GM18511 (cell line): ENCODE data around the gene PSMC3IP.
"Not testable (repeated sequence)": the region's sequence is repeated elsewhere in the genome, so short reads cannot be mapped to it uniquely, and the experiment has no call there.

ENCODE experiments used
- ATAC-seq: cut with Tn5 transposase; IDR thresholded peaks from one replicate; pipeline ENCODE4 v1.9.1; 2021; ENCODE audit warnings: mild to moderate bottlenecking, moderate library complexity; ENCODE audit not compliant: unreplicated experiment

Gene PSMC3IP

DNA sequence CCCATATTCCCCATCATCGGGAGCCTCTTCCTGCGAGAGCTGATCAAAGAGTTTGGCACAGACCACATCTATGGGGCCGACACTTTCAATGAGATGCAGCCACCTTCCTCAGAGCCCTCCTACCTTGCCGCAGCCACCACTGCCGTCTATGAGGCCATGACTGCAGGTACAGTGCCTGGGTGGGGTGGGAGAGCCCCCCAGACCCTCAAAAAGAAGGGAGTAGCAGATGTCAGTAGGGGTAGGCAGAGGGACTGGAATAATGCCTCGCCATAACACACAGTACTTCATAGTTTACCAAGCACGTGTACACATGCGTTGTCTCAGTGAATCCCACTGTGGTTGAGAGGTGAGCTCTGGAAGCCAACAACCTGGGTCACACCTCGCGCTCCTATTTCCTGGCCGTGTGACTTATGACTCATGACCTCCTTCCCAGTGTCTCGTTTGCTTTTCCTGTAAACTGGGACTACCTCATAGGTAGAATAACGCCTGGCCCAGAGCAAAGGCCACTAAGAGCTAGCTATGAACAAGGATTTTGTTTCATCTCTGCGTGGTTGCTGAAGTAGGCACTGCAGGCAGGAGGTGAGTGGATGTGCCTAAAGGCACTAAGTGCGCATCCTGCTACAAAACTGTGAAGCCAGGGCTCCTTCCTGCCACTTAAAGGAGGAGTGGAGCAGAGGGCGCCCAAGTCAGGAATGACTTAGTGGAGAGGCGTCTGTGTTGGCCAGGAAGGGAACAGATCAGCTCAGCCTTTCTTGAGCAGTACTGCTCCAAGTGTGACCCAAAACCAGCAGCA is 36.3 kb downstream of the PSMC3IP start:
- no peak for ATAC-seq

DNA sequence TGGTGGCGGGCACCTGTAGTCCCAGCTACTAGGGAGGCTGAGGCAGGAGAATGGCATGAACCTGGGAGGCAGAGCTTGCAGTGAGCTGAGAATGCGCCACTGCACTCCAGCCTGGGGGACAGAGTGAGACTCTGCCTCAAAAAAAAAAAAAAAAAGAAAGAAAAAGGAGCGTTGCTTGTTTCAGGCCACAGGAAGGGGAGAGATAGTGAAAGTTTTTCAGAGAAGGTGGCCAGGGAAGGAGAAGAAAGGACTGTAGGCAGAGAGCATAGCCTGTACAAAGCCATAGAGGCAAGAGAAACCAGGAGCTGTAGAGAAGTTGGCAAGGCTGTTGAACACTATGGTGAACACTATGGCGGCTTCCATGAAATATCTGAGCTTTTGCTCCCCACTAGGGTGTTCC is 37.0 kb downstream of the PSMC3IP start:
- not testable (repeated sequence) for ATAC-seq

DNA sequence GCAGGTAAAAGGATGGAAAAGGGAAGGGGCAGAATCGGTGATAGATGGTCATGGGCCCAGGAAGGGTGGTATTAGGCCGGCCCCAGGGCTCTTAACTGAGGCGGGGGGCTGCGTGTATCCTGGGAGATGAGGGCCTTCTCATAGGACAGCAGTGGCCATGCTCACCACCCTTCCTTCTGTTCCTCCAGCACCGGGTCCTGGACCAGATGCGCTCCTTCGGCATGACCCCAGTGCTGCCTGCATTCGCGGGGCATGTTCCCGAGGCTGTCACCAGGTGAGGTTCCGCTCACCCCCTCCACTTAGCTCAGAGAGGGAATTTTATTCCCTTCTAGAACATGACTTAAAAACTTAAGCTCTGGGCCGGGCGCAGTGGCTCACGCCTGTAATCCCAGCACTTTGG is 39.0 kb downstream of the PSMC3IP start:
- ATAC-seq: no peak

DNA sequence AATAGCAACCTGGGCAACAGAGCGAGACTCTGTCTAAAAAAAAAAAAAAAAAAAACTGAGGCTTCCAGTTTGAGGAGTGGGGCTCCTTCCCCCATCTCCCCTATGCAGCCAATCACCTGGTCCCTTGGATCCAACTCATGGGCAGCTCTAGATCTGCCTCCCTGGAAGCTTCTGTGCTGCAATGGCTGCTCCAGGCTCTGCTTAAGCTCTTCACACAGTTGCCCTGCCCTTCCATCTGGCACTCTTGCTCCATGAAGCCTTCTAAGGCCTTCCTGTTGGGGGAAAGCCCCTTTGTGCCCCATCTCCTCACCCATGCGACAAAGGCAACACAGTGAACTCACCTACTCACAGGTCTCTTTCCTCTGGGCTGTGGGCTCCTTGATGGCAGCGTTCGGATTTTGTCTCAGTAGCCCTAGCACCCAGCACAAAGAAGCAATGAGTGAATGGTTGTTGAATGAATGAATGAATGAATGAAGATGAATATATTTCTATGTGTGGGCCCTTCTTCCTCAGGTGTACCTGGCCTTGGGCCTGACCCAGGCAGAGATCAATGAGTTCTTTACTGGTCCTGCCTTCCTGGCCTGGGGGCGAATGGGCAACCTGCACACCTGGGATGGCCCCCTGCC is 39.6 kb downstream of the PSMC3IP start:
- ATAC-seq: no peak

DNA sequence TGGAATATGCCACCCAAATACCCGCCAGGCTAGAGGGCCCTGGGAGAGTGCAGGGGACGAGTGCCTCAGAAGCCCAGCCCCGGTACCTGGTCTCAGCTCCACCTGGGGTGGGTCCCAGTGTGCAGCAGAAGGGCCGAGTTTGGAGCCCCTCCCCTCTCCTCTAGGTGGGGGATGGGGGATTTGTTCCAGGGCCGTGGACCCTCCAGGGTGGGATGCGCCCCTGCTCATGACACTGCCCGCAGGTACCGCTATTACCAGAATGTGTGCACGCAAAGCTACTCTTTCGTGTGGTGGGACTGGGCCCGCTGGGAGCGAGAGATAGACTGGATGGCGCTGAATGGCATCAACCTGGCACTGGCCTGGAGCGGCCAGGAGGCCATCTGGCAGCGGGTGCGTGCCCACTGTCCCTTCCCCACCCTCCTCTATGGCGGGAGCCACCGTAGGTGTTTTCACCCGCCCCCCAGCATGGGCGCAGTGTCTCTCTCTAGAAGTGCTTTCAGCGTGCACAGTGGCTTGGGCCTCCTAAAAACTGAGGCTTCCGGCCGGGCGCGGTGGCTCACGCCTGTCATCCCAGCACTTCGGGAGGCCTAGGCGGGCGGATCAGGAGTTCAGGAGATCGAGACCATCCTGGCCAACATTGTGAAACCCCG is 40.2 kb downstream of the PSMC3IP start:
- no peak for ATAC-seq

DNA sequence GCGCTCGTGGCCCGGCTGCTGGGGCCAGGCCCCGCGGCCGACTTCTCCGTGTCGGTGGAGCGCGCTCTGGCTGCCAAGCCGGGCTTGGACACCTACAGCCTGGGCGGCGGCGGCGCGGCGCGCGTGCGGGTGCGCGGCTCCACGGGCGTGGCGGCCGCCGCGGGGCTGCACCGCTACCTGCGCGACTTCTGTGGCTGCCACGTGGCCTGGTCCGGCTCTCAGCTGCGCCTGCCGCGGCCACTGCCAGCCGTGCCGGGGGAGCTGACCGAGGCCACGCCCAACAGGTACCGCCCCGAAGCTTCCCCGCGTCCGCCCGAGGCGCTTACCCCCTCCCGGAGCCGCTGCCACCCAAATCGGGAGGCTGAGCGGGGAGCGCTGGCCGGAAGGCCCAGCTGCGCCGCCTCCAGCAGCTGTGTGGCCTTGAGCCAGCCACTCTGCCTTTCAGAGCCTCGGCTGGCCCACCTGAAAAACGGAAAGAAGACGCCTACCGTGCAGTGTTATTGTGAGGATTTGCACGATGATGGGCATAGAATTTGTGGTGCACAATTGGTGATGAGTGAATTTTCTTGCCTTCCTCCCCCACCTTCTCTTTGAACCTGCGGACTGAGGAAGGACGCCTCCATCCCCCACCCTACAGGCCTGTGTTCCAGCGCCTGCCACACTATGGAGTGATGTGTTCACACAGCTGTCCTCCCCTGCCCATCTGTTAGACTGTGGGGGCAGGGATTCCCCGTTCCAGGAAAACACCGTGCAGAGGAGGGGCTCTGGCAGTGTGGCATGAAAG is 41.0 kb downstream of the PSMC3IP start:
- peak; percentile 78 for ATAC-seq

DNA sequence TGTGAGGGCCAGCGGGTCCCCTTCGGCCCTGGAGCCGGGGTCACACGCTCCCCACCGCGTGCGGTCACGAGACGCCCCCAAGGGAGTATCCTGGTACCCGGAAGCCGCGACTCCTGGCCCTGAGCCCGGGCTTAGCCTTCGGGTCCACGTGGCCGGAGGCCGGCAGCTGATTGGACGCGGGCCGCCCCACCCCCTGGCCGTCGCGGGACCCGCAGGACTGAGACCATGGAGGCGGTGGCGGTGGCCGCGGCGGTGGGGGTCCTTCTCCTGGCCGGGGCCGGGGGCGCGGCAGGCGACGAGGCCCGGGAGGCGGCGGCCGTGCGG is 41.5 kb downstream of the PSMC3IP start, which contains the start of gene NAGLU:
TSS of gene NAGLU (plus strand) at position 194 of the 324 bp plus-strand sequence. CDS start at position 226, 32 bp downstream.
- peak; percentile 84 for ATAC-seq

DNA sequence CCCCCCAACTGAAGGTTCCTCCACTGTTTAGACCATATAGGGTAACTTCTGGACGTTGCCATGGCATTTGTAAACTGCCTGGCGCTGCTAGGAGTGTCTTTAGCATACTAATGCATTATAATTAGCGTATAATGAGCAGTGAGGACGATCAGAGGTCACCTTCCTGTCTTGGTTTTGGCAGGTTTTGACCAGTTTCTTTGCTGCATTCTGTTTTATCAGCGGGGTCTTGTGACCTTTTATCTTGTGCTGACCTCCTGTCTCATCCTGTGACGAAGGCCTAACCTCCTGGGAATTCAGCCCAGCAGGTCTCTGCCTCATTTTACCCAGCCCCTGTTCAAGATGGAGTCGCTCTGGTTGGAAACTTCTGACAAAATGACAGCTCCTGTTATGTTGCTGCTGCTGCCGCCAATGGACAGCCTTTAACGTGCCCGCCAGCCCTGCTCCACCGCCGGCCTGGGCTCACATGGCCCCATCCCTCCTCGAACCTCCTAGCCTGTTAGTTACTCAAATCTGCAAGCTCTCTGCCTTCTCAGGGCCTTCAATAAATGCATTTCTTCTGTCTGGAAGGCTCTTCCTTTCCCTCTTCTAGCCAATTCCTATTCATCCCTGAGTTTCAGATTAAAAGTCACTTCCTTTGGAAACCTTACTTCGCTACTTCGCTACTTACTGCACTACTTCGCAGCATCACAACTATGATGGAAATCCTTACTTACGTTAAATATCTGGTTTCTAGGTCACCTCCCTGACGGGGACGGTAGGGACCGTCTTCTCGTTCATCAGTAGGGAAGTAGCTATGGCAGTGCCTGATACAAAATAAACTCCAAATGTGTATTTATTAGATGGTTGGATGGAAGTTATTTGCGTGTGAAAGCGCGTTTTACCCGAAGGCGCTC is 42.1 kb downstream of the PSMC3IP start:
- peak; percentile 12 for ATAC-seq

DNA sequence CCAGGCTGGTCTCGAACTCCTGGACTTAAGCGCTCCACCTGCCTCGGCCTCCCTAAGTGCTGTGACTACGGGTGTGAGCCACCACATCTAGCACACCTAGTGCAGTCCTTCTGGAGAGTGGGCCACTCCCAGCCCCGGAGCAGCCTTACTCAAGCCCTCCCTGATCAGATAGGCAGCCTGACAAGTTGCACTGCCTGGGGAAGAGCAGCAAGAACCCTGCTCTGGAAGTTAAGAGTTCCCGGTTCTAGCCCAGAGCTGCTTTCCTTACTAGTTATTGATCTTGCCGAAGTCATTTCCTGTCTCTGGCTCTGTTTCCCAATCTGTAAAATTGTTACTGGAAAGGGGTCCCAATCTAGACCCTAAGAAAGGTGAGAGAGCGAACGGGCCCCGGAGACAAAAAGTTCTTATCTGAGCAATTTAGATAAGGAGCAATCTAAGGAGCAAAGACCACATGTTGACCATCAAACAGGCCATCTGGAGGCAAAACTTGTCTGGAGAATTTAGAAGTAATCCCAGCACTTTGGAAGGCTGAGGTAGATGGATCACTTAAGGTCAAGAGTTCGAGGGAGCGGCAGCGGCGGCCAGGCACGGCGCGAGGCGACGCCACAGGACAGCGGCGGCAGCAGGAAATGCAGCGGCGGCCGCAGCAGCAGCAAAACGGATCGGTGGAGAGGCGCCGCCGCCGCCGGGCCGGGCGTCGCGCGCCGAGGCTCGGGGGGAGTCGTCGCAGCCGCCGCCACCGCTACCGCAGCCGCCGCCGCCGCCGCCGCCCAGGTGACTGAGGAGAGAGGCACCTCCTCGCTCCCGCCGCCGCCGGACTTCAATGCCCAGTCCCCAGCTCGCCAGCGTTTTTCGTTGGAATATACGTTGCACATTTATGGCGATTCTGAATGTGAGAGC is 45.8 kb downstream of the PSMC3IP start:
- no peak for ATAC-seq

DNA sequence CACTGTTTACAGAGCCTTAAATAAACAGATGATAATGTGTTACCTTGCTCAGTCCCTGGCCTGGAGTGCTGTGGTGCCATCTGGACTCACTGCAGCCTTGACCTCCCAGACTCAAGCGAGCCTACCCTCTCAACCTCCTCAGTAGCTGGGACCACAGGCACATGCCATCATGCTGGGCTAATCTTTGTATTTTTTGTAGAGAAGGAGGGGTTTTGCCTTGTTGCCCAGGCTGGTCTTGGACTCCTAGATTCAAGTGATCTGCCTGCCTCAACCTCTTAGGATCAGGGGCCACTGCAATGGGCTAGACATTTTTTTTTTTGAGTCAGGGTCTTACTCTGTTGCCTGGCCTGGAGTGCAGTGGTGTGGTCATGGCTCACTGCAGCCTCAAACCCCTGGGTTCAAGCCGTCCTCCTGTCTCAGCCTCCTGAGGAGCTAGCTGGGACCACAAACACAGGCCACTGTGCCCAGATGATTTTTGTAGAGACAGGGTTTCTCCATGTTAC is 46.5 kb downstream of the PSMC3IP start:
- no peak for ATAC-seq

DNA sequence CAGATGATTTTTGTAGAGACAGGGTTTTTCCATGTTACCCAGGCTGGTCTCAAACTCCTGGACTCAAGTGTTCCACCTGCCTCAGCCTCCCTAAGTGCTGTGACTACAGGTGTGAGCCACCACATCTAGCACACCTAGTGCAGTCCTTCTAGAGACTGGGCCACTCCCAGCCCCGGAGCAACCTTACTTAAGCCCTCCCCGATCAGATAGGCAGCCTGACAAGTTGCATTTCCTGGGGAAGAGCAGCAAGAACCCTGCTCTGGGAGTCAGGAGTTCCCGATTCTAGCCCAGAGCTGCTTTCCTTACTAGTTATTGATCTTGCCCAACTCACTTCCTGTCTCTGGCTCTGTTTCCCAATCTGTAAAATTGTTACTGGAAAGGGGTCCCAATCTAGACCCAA is 48.5 kb downstream of the PSMC3IP start:
- ATAC-seq: no peak

DNA sequence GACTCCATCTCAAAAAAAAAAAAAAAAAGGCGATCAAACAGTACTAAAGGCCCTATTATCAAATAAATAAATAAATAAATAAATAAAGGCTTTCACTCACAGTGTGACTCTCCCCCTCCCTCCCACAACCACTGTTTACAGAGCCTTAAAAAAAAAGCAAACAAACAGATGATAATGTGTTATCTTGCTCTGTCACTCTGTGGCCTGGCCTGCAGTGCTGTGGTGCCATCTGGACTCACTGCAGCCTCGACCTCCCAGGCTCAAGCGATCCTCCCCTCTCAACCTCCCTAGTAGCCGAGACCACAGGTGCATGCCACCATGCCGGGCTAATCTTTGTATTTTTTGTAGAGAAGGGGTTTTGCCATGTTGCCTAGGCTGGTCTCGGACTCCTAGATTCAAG is 49.6 kb downstream of the PSMC3IP start:
- no peak for ATAC-seq

DNA sequence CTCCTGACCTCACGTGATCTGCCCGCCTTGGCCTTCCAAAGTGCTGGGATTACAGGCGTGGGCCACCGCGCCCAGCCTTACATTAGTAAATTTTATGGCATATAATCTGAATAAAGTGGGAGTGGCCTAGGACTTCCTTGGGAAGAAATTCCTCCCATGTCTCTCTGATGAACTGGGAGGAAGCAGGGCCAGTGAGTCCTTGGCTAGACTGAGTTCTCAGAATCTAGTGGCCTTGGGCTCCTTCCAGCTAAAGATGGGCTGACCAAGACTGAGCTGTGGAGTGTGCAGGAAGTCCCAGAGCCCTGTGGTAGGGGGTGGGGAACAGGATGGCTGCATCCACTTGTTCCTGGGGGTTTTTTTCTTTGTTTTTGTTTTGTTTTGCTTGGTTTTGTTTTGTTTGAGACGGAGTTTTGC is 51.5 kb downstream of the PSMC3IP start:
- ATAC-seq: no peak

DNA sequence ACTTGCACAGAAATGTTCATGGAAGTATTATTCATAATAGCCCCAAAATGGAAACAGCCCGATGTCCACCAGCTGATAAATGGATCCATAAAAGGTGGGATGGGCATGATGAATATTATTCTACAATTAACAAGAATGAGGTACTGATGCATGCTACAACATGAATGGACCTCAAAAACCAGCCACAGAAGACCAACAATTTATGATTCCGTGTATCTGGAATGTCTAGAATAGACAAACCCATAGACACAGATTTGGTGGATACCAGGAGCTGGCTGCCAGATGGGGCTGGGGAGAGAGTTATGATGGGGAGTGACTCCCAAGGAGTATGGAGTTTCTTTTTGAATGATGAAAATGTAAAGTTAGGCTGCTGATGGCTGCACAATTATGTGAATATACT is 52.3 kb downstream of the PSMC3IP start:
- no peak for ATAC-seq

DNA sequence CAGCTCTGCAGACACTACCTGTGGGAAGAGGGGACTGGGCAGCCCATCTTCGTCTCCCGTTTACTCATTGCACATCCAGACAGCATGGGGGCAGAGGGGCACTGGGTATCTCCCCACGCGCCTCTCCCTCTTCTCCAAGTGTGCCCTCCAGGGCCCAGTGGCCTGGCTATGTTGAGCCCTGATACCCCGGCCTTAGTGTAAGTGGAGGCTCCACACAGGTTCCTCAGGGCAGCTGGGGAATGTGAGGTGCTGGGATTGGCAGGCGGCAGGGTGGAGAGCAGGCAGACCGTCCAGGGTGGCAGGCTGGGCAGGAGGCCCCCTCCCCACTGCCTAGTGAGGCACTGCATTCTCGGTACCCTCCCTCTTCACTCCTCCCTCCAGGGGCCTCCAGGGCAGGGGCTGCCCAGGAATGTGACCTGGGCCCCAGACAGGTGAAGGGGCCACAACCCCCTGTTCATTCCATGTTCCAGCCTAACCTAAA is 54.7 kb downstream of the PSMC3IP start:
- ATAC-seq: no peak
